Brain microvascular endothelial cell (primary cell): ENCODE data around the gene SPATA1.
A peak's percentile ranks its signal among the peaks of the same experiment; 100 is the strongest.
"Not testable (repeated sequence)": the region's sequence is repeated elsewhere in the genome, so short reads cannot be mapped to it uniquely, and the experiment has no call there.

Source experiments
- DNase-seq: peaks from one replicate; pipeline ENCODE4 v3.0.0-alpha.2; 2020
- H3K27ac ChIP-seq: fragments of 250-450 bp; sonication (Bioruptor Pico); 2 replicates; pipeline ENCODE4 v1.5.1; 2020; ENCODE audit warnings: mild to moderate bottlenecking, moderate library complexity
- H3K27me3 ChIP-seq: fragments of 250-450 bp; sonication (Bioruptor Pico); replicated peaks from 2 replicates; pipeline ENCODE4 v1.5.1; 2020; ENCODE audit warnings: mild to moderate bottlenecking
- H3K36me3 ChIP-seq: fragments of 250-450 bp; sonication (Bioruptor Pico); replicated peaks from 2 replicates; pipeline ENCODE4 v1.5.1; 2020; ENCODE audit warnings: mild to moderate bottlenecking
- H3K4me3 ChIP-seq: 2 replicates; pipeline ENCODE4 v1.5.1; 2011; ENCODE audit warnings: low read depth, mild to moderate bottlenecking, control low read depth, low read length, moderate library complexity
- CTCF ChIP-seq: IDR thresholded peaks from 2 replicates; pipeline ENCODE4 v1.5.1; 2011; ENCODE audit warnings: low read depth, mild to moderate bottlenecking, moderate library complexity, low read length, control low read depth, inconsistent platforms; ENCODE audit errors: missing control alignments
- in situ Hi-C: cut with HindIII; loops from 2 replicates; pipeline ENCODE4 v1.10.0; 2017; ENCODE audit warnings: low sequenced_read_pairs, low pct_ligation_motif_present

SPATA1 gene

GRCh38 chr1:84505493-84506001 lies 639 bp upstream of the SPATA1 start:
- Histone ChIP-seq H3K27ac (peak overlapping the region; percentile 93), H3K4me3 (peak overlapping the region; percentile 91), H3K36me3 (peaks cover 3% of the 10 kb centered on the region), H3K27me3 (no peaks in the 10 kb centered on the region)
- in situ Hi-C loops: no loop called here
- TF ChIP-seq CTCF: no peak
- peak; percentile 25 for DNase-seq

- DNase-seq: no peak
- TF ChIP-seq CTCF: no peak
- Histone ChIP-seq H3K36me3 (no peaks in the 10 kb centered on the region), H3K27ac (peak overlapping the region; percentile 93), H3K27me3 (no peaks in the 10 kb centered on the region), H3K4me3 (peak overlapping the region; percentile 91)
- in situ Hi-C loops: no loop called here
These were observed 705 bp downstream of the SPATA1 start for GRCh38 chr1:84506729-84507453.

DNA sequence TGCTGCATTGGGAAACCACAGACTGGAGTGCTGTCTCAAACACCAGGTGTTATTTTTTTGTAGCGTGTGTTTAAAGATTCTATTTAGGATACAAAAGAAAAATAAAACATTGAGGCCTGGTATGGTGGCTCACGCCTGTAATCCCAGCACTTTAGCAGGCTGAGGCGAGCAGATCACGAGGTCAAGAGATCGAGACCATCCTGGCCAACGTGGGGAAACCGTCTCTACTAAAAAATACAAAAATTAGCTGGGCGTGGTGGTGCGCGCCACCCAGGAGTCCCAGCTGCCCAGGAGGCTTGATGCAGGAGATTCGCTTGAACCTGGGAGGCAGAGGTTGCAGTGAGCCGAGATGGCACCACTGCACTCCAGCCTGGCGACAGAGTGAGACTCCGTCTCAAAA lies 1.7 kb downstream of the SPATA1 start:
- H3K27ac ChIP-seq, H3K4me3 ChIP-seq, H3K36me3 ChIP-seq, H3K27me3 ChIP-seq, in situ Hi-C loops, DNase-seq: not testable (repeated sequence)

DNA sequence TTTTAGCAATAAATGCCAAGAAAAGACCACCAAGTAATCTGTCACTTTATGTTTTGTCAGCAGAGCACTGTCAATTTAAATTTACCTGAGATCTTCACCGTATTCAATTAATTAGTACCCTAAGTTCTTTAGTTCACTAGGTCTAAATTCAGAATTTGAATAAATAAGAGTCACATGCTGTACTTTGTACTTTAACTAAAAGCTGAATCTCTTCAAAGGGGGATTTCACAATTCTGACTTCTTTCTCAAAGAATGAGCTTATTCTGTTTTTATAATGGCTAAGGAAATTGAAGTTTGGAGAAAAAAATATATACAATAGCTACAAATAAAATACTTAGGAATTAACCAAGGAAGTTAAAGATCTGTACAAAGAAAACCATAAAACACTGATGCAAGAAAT lies 2.3 kb downstream of the SPATA1 start:
- Histone ChIP-seq H3K27me3 (no peaks in the 10 kb centered on the region), H3K4me3 (no peak overlapping the region), H3K27ac (no peak overlapping the region), H3K36me3 (no peaks in the 10 kb centered on the region)
- in situ Hi-C loops: no loop called here
- no peak for DNase-seq
- TF ChIP-seq CTCF: no peak

DNA sequence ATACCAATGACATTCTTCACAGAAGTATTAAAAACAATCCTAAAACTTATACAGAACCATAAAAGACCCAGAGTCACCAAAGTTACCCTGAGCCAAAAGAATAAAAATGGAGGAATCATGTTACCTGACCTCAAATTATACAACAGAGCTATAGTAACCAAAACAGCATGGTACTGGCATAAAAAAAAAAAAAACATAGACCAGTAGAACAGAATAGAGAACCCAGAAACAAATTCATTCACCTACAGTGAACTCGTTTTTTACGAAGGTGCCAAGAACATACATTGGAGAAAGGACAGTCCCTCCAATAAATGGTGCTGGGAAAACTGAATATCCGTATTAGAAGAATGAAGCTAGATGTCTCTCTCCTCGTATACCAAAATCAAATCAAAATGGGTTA lies 2.8 kb downstream of the SPATA1 start:
- TF ChIP-seq CTCF: no peak
- Histone ChIP-seq H3K36me3 (no peaks in the 10 kb centered on the region), H3K4me3 (no peak overlapping the region), H3K27me3 (no peaks in the 10 kb centered on the region), H3K27ac (no peak overlapping the region)
- in situ Hi-C loops: no loop called here
- no peak for DNase-seq

DNA sequence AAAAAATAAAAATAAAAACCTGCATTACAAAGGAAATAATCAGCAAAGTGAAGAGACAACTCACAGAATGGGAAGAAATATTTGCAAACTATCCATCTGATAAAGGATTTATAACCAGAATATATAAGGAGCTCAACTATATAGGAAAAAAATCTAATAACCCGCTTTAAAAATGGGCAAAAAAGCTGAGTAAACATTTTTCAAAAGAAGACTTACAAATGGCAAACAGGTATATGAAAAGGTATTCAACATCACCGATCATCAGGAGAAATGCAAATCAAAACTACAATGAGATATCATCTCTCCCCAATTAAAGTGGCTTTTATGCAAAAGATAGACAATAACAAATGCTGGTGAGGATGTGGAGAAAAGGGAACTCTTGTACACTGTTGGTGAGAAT lies 4.0 kb downstream of the SPATA1 start:
- H3K4me3 ChIP-seq: no peak overlapping the region
- in situ Hi-C loops: no loop called here
- no peaks in the 10 kb centered on the region for H3K36me3 ChIP-seq
- H3K27ac ChIP-seq: no peak overlapping the region
- DNase-seq: no peak
- TF ChIP-seq CTCF: no peak
- no peaks in the 10 kb centered on the region for H3K27me3 ChIP-seq
